Measurements from ENCODE around the gene CECR2. TPM values are rescaled to one million over a fixed set of nuclear protein-coding genes. Genes with fewer than 3 reads are reported as not detected.
"Not testable (repeated sequence)": the region's sequence is repeated elsewhere in the genome, so short reads cannot be mapped to it uniquely, and the experiment has no call there.

The CECR2 gene
- total and polyA plus RNA-seq, 12 donors, result 1.1 to 9.1 (median 6.3) TPM

DNA sequence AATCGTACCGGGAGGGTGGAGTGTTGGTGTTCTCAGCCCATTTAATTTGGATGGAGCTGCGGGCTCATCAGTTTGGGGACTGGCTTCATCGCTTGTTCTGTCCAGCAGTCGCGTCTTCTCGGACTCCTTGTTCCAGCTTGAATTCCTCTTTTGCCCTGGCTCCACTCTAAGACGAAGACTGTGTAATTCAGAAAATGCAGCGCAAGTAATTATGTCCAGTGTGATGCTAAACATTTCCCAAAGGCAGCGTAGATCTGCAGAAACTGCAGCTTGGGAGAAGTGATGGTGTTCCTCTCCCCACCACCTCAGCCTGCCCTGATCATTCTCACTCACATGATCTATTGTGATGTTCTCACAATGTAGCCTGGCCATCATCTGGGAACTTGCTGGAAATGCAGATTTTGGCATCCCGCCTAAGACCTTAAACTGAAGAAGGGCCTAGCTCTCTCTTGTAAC lies 194.7 kb downstream of the CECR2 start:
- TF ChIP-seq, protein P1, sequence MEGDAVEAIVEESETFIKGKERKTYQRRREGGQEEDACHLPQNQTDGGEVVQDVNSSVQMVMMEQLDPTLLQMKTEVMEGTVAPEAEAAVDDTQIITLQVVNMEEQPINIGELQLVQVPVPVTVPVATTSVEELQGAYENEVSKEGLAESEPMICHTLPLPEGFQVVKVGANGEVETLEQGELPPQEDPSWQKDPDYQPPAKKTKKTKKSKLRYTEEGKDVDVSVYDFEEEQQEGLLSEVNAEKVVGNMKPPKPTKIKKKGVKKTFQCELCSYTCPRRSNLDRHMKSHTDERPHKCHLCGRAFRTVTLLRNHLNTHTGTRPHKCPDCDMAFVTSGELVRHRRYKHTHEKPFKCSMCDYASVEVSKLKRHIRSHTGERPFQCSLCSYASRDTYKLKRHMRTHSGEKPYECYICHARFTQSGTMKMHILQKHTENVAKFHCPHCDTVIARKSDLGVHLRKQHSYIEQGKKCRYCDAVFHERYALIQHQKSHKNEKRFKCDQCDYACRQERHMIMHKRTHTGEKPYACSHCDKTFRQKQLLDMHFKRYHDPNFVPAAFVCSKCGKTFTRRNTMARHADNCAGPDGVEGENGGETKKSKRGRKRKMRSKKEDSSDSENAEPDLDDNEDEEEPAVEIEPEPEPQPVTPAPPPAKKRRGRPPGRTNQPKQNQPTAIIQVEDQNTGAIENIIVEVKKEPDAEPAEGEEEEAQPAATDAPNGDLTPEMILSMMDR (IDR thresholded peaks at IDR 0.05), result no peak
- intact Hi-C loops (cut with DNase I), result loop anchor here in 3 of 10 donors (2.0 to 10.0 kb wide), 3 partner anchors 75 to 221 kb away; partner anchors contain the start of gene BCL2L13 (in 2 of the 3)
- peak overlapping the region; percentile 55 to 88 (median 82) for H3K27ac ChIP-seq
- ATAC-seq, result peak; percentile 16 to 54 (median 32)
- peaks cover 9 to 33% (median 21%) of the 10 kb centered on the region in 9 donors for H3K4me1 ChIP-seq
- 62 to 65% methylated on average over 11 of the region's 11 CpGs for WGBS, 2 donors
- peak in 1 of 2 donors; percentile 36 for DNase-seq
- H3K36me3 ChIP-seq, result no peaks in the 10 kb centered on the region
- H3K27me3 ChIP-seq, result no peaks in the 10 kb centered on the region
- H3K4me3 ChIP-seq, result peak overlapping the region in 5 of 10 donors; percentile 1 to 23 (median 5)
- no peaks in the 10 kb centered on the region for H3K9me3 ChIP-seq

DNA sequence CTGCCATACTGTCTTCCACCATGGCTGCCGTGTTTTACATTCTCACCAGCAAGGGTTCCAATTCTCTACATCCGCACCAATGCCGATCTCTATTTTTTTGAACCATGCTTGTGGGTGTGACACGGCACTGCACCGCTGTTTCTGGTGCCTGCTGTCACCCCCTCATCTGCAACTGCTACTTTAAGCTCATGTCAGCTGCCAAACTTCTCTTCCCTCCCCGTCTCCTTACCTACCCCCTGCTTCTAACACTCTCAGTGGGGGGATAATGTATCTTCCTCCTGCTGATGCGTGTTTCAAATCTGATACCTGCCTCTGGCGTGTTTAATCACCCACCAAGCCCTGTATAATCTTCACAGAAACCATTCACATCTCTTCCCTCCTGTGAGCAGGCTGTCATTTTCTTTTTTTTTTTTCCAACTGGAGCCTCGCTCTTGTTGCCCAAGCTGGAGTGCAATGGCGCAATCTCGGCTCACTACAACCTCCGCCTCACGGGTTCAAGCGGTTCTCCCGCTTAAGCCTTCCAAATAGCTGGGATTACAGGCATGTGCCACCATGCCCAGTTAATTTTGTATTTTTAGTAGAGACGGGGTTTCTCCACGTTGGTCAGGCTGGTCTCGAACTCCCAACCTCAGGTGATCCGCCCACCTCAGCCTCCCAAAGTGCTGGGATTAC lies 196.9 kb downstream of the CECR2 start:
- Histone ChIP-seq H3K4me1 (peaks cover 18 to 51% (median 37%) of the 10 kb centered on the region in 9 donors), H3K27ac (peak overlapping the region in 3 of 10 donors; percentile 1 to 39 (median 35))
- 88 to 89% methylated on average over 17 to 19 of the region's 19 CpGs for WGBS, 2 donors
- not testable (repeated sequence) for ATAC-seq, H3K36me3 ChIP-seq, H3K9me3 ChIP-seq, H3K4me3 ChIP-seq, DNase-seq, H3K27me3 ChIP-seq
- intact Hi-C loops (cut with DNase I), result loop anchor here in 2 of 10 donors (10.0 kb wide), 2 partner anchors 159 to 219 kb away; no protein-coding TSS in a partner anchor

DNA sequence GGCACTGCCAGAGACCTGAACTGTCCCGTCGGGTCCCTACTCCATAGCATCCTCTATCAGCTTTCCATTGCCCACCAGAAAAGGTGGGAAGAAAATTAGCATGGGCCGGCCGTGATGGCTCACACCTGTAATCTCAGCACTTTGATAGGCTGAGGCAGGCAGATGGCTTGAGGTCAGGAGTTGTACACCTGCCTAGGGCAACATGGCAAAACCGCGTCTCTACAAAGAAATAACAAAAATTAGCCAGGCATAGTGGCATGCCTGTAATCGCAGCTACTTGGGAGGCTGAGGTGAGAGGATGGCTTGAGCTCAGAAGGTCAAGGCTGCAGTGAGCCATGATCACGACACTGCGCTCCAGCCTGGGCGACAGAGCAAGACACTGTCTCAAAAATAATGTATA lies 197.5 kb downstream of the CECR2 start:
- intact Hi-C loops (cut with DNase I), result loop anchor here in 2 of 10 donors (10.0 kb wide), 2 partner anchors 158 to 218 kb away; no protein-coding TSS in a partner anchor
- Histone ChIP-seq H3K27me3 (no peaks in the 10 kb centered on the region), H3K9me3 (no peaks in the 10 kb centered on the region), H3K27ac (peak overlapping the region in 2 of 10 donors; percentile 35 to 39), H3K4me3 (no peak overlapping the region), H3K4me1 (peaks cover 22 to 58% (median 44%) of the 10 kb centered on the region in 9 donors), H3K36me3 (no peaks in the 10 kb centered on the region)
- DNase-seq, result no peak
- 80 to 91% methylated on average over 10 of the region's 10 CpGs for WGBS, 2 donors
- TF ChIP-seq, protein P1 (IDR thresholded peaks at IDR 0.05), result no peak
- ATAC-seq, result no peak

DNA sequence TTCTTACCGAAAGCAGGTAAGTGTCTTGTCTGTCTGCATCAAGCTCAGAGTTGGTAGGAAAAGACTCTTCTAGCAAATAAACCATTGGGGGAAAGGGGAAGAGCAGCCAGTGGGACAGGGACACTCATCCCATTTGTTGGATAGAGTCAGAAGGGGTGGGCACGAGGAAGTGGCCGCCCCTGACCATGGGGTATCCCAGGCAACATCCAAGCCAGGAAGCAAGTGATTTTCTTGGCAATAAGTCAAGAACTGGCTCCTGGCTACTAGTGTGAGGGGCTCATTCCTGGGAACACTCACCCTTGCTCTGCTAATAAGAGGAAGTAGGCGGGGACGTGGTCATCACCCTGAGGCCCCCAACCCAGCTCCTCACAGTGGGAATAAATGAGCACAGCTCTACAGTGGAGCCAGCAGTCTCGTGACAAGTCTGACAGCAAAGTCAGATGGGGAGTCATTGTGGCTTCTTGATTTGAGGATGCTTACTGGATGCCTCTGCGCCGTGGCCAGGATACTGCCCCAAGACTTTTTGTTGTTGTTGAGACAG lies 200.8 kb downstream of the CECR2 start:
- no peaks in the 10 kb centered on the region for H3K9me3 ChIP-seq
- intact Hi-C loops (cut with DNase I), result loop anchor here in 5 of 10 donors (2.0 to 10.0 kb wide), 5 partner anchors 57 to 217 kb away; partner anchors contain the start of genes BCL2L13 (in 3 of the 5) and ATP6V1E1 (in 2 of the 5)
- H3K27ac ChIP-seq, result peak overlapping the region; percentile 57 to 94 (median 84)
- ATAC-seq (peak in 7 of 8 donors; percentile 9 to 67 (median 46)), DNase-seq (no peak)
- no peaks in the 10 kb centered on the region for H3K27me3 ChIP-seq
- TF ChIP-seq, protein P1 (IDR thresholded peaks at IDR 0.05), result no peak
- peak overlapping the region in 2 of 10 donors; percentile 20 to 51 for H3K4me3 ChIP-seq
- 25 to 26% methylated on average over 8 of the region's 8 CpGs for WGBS, 2 donors
- H3K36me3 ChIP-seq, result no peaks in the 10 kb centered on the region
- H3K4me1 ChIP-seq, result peaks cover 11 to 31% (median 27%) of the 10 kb centered on the region in 9 donors
